DND-41 (cell line): ENCODE data around the gene ADI1.
"Not testable (repeated sequence)": the region's sequence is repeated elsewhere in the genome, so short reads cannot be mapped to it uniquely, and the experiment has no call there.

ENCODE experiments used
- EZH2 ChIP-seq: IDR thresholded peaks from 3 replicates; pipeline ENCODE4 v1.6.1; 2012; ENCODE audit warnings: borderline replicate concordance, low read depth, mild to moderate bottlenecking, moderate library complexity, low read length, inconsistent platforms; ENCODE audit not compliant: severe bottlenecking
- TF ChIP-seq, protein P1 (sequence below): IDR thresholded peaks from 2 replicates; pipeline ENCODE4 v1.5.1; 2012; ENCODE audit warnings: borderline replicate concordance, low read length, moderate library complexity, mild to moderate bottlenecking; ENCODE audit not compliant: poor library complexity, severe bottlenecking; ENCODE audit errors: extremely low read depth

DNA sequence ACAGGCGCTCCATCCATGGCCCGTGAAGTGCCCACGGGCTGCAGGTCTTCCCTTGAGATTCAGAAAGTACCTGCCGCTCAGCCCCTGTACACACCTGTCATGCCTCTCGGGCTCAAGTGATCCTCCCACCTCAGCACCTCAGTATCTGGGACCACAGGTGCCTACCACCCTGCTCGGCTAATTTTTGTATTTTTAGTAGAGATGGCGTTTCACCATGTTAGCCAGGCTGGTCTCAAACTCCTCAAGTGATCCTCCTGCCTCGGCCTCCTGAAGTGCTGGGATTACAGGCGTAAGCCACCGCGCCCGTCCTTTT, 26.9 kb downstream of the ADI1 start:
- TF ChIP-seq, protein P1, sequence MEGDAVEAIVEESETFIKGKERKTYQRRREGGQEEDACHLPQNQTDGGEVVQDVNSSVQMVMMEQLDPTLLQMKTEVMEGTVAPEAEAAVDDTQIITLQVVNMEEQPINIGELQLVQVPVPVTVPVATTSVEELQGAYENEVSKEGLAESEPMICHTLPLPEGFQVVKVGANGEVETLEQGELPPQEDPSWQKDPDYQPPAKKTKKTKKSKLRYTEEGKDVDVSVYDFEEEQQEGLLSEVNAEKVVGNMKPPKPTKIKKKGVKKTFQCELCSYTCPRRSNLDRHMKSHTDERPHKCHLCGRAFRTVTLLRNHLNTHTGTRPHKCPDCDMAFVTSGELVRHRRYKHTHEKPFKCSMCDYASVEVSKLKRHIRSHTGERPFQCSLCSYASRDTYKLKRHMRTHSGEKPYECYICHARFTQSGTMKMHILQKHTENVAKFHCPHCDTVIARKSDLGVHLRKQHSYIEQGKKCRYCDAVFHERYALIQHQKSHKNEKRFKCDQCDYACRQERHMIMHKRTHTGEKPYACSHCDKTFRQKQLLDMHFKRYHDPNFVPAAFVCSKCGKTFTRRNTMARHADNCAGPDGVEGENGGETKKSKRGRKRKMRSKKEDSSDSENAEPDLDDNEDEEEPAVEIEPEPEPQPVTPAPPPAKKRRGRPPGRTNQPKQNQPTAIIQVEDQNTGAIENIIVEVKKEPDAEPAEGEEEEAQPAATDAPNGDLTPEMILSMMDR = not testable (repeated sequence)
- not testable (repeated sequence) for TF ChIP-seq EZH2
